ENCODE measurements around the gene LSM14B.
A peak's percentile ranks its signal among the peaks of the same experiment; 100 is the strongest.

LSM14B gene

GRCh38 chr20:62132421-62132820, 10.1 kb downstream of the LSM14B start:
- no peak for DNase-seq (ENCODE audit: low read depth in 2 of 2, low spot score in 1 of 2)

- DNase-seq (ENCODE audit: low read depth in 2 of 2, low spot score in 1 of 2), result no peak
Observed at GRCh38 chr20:62133051-62133845, 11.0 kb downstream of the LSM14B start.

DNA sequence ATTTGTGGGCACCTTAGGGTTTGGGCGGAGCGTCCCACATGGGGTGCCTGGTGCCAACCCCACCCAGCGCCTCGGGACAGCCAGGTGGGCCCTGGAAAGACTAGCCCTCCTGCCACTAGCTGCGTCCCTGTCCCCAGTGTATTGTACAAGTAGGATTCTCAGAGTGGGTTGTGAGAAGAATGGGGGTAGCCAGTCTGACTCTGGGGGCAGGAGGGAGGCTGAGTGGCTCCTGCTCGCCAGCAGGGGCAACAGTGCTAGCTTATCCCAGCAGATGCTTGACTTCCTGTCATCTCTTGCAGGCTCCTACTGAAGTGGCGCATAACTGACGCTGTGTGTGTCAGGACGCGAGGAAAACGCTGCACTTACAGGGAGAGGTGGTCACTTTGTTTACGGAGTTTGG, 11.6 kb downstream of the LSM14B start:
- no peak for DNase-seq (ENCODE audit: low read depth in 2 of 2, low spot score in 1 of 2)

GRCh38 chr20:62134735-62135231, 12.5 kb downstream of the LSM14B start:
- no peak for DNase-seq (ENCODE audit: low read depth in 2 of 2, low spot score in 1 of 2)

DNA sequence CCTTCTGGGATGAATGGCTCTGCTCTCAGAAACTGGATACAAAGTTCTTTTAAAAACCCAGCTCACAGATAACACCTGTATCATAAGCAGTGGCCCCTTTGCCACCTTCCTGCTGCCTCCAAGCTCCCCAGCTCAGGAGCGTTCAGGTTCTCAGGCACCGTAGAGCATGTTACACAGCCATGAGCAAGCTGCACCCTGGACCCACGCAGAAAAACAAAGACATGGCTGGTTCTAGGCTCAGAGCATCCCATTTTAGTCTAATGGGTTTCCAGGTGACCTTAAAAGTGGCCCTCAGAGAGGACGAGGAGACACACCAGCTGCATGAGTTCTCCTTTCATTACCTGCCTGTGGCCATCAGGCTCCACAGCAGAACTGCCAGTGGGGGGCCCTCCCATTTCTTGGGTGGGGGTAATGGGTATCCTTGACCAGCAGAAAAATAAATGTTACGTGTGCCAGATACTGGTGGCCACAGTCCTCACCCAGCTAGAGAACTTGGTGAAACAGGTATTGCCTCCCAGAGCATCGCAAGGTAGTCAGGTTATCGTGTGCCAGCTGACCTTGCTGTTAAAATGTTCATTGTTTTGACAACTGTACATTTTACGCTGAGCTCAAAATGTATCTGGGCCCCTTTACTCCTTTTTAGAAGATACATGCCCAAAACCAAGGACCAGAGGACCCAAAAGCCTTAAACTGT, 13.4 kb downstream of the LSM14B start:
- DNase-seq (ENCODE audit: low read depth in 2 of 2, low spot score in 1 of 2), result no peak

- no peak for DNase-seq (ENCODE audit: low read depth in 2 of 2, low spot score in 1 of 2)
Observed at GRCh38 chr20:62136283-62137091, 14.2 kb downstream of the LSM14B start.

GRCh38 chr20:62137092-62137384, 14.8 kb downstream of the LSM14B start:
- no peak for DNase-seq (ENCODE audit: low read depth in 2 of 2, low spot score in 1 of 2)

DNA sequence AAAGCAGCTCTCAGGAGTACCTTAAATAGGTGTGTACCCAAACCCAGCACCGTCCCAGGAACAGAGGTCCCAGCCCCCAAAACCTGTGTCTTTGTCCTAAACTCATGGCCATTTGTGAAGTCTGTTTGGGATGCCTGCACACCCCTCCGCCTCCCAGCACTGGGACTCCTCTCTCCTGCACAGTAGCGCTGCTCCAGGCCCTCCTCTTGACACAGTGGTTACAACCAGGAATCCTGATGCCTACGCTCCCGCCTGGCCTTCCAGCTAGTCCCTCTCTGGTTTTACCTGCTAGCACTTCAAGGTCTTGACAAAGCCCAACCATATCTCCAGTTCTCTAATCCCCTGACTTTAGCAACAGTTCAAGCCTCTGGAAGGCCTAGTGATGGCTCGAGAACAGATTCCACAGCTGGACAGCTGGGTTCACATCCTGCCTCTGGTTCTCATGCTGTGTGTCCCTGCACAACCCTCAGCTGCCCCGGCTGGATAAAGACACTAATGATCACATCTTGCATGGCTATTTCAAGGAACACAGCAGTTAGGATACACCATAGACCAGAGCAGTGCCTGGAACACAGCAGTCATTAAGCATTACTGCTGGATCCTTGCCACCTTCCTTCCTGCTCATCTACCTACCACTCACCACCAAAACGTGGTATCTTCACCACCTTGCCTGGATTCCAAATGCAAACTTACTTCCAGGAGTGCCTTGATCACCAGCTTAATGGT, 15.4 kb downstream of the LSM14B start:
- DNase-seq (ENCODE audit: low read depth in 2 of 2, low spot score in 1 of 2), result no peak

GRCh38 chr20:62138204-62138543, 15.9 kb downstream of the LSM14B start:
- DNase-seq (ENCODE audit: low read depth in 2 of 2, low spot score in 1 of 2), result no peak

DNA sequence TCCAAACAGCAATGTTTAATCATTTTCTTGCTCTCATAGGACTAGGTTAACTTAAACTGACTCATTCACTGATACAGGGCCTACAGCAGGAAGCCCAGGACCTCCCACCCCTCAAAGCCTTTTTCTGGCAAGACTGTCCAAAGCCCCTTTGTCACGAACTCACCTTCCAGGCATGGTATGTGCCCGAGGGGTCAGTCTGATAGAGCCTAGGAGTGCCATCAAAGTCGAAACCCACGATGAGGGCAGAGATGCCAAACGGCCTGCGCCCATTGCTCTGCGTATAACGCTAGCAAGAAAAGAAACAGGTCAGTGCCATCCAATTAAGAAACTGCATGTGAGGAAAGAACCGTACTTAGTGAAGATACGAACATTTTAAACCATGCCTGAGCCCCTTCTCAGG, 16.6 kb downstream of the LSM14B start:
- no peak for DNase-seq (ENCODE audit: low read depth in 2 of 2, low spot score in 1 of 2)

DNA sequence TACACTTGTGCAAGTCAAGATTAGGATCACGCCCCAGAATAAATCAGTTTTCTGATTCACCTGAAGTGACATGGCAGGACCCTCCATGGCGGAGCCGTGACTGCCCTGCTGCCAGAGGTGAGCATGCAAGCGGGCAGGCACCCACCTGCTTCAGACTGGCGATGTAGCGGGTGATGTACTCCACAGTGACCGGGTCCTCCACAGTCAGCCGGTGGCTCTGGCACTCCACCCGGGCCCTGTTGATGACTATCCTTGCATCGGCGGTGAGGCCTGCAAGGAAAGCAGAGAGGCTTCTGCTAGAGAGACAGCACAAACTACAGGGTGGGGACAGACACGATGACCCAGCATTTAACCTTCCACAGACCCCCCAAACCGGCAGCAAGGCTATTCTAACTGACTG, 17.4 kb downstream of the LSM14B start:
- no peak for DNase-seq (ENCODE audit: low read depth in 2 of 2, low spot score in 1 of 2)

DNA sequence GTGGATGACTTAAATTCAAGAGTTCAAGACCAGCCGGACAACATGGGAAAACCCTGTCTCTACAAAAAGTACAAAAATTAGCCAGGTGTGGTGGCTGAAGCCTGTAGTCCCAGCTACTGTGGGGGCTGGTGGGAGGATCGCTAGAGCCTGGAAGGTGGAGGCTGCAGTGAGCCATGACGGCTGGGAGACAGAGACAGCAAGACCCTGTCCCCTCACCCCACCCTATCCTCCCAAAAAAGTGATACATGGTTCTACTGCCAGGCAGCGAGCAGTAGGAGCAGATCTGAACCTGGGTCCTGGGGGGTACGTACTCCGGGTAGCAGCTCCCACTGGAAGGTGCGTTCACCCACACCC, 18.7 kb downstream of the LSM14B start:
- DNase-seq (ENCODE audit: low read depth in 2 of 2, low spot score in 1 of 2), result no peak

- DNase-seq (ENCODE audit: low read depth in 2 of 2, low spot score in 1 of 2), result no peak
Observed at GRCh38 chr20:62141397-62142251, 19.3 kb downstream of the LSM14B start.

DNA sequence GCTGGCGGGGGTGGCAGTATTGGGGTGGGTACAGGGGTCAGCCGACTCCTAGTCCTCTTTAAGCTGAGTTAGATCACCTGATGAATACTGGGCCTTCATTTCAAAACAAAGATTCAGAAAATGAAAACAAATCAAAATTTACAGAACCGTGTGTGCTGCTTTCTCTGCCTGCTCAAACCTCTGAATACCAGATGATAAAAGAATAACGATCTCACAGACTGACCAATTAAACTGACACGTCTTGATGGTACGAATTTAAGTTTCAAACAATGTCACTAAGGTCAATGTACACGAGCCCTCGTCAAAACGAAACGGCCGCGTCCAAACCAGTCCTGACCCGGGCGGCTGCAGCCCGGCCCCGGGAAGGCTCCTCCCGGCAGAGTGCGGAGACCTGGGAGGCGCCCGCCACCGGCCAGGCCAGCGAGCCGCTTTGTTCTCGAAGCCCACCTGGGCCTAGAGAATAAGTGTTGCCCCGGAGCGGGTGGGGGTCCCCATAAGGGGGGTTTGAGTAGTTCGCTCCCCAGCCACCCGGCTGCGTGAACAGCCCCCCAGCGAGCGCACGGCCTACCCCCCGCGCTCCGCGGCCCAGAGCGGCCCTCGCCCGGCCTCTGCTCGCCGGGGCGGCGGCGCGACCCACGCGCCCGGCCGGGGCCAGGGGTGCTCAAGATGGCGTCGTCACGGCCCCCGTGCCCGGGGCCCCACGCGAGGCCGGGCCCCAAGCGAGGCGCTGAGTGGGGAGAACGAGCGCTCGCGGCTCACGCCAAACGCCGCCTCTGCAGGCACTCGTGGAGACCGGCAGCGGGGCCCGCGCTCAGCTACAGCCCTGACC, 20.2 kb downstream of the LSM14B start:
- no peak for DNase-seq (ENCODE audit: low read depth in 2 of 2, low spot score in 1 of 2)

GRCh38 chr20:62143081-62143956, 21.0 kb downstream of the LSM14B start, which contains the start of the genes PSMA7 and SS18L1:
Gene PSMA7, minus strand, starts transcription at chr20:62143394. Its CDS starts 91 bp downstream, at chr20:62143303.
Gene SS18L1, plus strand, starts transcription at chr20:62143769. Its CDS starts 52 bp downstream, at chr20:62143821.
- peak; percentile 60 to 69 for DNase-seq (ENCODE audit: low read depth in 2 of 2, low spot score in 1 of 2)

DNA sequence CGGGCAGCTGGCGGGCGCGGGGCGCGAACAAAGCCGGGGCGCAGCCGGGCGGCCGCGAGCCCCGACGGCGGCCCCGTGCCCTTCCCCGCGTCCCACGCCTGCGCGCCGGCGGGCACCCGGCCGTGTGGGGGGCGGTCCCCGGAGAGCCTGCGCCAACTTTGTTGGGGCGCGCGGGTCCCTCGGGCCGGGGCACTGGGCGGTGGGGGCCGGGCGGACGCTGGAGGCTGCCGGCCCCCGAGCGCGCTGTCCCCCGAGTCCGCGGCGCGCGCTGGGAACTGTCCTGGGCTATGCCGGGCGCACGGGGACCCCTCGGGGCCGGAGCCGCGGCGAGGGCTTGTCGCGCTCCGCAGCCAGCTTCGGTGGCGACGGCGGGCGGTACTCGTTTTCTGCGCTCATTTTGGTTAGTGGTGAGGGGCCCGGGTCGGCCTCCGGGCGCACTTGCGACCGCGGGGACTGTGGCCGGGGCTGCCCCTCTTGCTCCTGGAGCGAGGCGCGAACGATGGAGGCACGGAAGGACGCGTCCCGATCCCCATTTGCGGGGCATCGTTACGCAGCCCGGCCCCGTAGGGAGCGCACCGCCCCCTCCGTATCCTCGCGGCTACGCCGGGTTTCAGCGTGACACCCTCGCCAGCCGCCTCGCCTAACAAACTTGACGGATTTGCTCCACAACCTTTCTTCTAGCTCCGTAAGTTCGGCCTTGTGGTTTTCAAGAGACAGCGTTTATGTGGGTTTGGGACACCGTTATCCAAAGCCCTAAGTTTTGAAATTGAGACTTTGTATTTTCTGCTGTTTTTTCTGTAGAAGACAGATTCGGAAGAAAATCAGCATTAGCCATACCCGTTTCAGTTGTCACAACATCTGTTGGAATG, 21.9 kb downstream of the LSM14B start:
- no peak for DNase-seq (ENCODE audit: low read depth in 2 of 2, low spot score in 1 of 2)

GRCh38 chr20:62145688-62146018, 23.4 kb downstream of the LSM14B start:
- DNase-seq (ENCODE audit: low read depth in 2 of 2, low spot score in 1 of 2), result no peak

Data from stimulated activated CD8-positive, alpha-beta memory T cell treated with anti-CD3 and anti-CD28 coated beads, Interleukin-4, amount 100 ng/mL, for 4 hours (primary cell).